MV-4-11 (cell line): ENCODE results near the gene UNC5C.
A peak's percentile ranks its signal among the peaks of the same experiment; 100 is the strongest.

Source experiments
- DNase-seq: peaks from one replicate; lab custom pipeline; 2025; lab: John Stamatoyannopoulos, UW

Gene UNC5C

GRCh38 chr4:95466791-95467190 lies 82.0 kb downstream of the UNC5C start:
- no peak for DNase-seq

DNA sequence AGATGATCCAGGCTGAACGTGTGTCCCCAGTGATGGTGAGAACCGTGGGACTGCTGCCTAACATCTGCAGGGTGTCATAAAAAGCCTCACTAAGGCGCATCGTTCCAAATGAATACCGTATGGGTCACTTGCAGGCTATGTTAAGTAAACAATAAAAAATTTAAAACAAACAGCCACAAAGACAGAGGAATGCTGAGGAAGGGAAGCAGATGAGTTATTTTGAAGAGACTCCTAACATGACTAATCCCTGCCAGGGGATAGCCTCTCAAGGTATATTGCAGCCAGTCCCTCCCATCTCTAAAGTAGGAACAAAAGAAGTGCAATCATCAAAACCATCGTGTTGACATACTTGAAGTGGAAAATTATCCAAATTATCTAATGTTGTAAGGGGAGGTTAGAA lies 83.8 kb downstream of the UNC5C start:
- no peak for DNase-seq

GRCh38 chr4:95462921-95463320 lies 85.9 kb downstream of the UNC5C start:
- DNase-seq: no peak

DNA sequence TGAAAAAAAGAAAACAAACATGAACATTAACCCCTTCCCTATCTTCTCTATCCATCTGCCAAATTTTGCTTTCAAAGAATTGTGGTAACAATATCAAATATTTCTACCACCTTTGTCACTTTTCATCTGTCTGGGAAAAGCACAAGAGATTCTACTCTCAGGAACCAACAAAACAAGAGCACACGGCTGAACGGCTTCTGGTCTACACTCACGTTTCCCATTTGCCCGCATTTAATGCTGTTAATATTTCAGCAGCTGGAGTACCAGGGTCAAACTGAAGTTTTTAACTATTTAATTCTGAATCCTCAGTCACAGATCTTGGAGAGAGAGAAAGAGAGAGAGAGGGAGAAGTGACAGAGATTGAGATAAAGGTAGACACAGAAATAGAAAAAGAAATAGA lies 91.4 kb downstream of the UNC5C start:
- DNase-seq: no peak

DNA sequence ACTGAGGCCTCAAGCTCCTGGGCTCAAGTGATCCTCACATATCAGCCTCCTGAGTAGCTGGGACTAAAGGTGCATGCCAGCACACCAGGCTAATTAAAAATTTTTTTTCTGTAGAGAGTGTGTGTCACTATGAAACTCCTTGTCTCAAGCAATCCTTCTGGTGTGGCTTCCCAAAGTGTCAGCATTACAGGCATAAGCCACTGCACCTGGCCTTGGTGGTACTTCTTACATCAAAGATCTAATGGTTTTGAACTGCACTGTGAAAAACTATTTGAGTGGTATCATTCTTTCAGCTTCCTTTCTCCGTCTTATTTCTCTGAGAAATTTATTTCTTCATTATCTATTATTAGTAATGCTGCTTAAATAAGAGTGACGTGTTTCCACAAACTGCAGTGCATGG lies 98.5 kb downstream of the UNC5C start:
- DNase-seq: no peak

DNA sequence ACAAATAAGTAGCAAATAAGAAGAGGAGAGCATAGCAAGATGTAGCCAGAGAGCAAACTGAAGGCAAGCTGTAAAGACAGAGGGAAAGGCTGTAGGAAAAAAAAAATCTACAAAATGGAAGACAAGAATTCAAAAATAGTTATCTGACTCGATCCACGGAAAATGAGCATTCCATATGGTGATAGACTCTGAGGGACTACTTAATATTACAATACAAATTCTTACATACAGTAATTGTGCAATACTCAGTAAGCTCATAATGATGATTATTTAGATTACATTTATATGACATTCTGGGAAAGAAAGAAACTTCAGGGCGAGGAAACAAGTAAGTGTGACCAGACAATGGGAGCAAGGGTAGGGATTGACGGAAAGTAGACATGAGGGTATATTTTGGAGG lies 102.6 kb downstream of the UNC5C start:
- no peak for DNase-seq

DNA sequence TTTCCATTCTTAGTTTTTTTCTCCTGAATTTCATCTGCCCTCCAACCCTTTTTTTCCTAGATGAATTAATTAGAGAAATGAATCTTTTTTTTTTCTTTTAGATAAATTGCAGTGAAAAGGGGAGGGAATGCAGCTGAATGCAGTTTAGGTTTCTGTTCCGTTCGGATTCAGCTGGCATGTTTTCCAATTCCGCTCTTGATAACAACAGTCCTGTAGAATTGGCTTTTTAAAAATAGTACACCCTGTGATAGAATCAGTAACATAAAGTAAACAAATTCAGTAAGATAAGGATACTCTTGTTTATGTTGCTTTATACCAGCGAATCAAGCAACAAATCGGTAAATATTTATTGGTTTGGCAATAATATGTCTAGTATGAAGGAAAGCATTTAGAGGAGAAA lies 103.5 kb downstream of the UNC5C start:
- DNase-seq: no peak

DNA sequence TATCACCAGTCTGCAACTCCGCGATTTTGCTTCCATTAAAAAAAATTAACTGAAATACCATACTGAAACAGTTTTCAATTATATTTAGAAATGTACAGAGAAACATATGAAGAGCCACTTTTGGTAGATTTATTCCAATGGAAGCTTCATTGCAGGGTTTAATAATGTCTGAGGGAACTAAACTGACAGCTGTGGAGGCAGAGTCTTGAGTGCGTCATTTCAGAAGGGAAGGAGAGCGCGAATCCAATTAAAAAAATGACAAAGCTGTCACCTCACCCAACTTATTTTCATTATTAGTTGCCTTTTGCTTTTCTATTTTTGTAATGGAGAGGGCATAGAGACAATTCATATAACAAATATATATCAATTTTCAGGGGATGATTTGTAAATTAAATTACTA lies 104.0 kb downstream of the UNC5C start:
- no peak for DNase-seq

GRCh38 chr4:95439896-95440295 lies 108.9 kb downstream of the UNC5C start:
- no peak for DNase-seq

GRCh38 chr4:95439071-95439470 lies 109.7 kb downstream of the UNC5C start:
- DNase-seq: no peak

- no peak for DNase-seq
Observed at GRCh38 chr4:95432466-95432865, 116.3 kb downstream of the UNC5C start.

GRCh38 chr4:95431678-95432077 lies 117.1 kb downstream of the UNC5C start:
- no peak for DNase-seq

GRCh38 chr4:95429416-95429815 lies 119.4 kb downstream of the UNC5C start:
- no peak for DNase-seq

DNA sequence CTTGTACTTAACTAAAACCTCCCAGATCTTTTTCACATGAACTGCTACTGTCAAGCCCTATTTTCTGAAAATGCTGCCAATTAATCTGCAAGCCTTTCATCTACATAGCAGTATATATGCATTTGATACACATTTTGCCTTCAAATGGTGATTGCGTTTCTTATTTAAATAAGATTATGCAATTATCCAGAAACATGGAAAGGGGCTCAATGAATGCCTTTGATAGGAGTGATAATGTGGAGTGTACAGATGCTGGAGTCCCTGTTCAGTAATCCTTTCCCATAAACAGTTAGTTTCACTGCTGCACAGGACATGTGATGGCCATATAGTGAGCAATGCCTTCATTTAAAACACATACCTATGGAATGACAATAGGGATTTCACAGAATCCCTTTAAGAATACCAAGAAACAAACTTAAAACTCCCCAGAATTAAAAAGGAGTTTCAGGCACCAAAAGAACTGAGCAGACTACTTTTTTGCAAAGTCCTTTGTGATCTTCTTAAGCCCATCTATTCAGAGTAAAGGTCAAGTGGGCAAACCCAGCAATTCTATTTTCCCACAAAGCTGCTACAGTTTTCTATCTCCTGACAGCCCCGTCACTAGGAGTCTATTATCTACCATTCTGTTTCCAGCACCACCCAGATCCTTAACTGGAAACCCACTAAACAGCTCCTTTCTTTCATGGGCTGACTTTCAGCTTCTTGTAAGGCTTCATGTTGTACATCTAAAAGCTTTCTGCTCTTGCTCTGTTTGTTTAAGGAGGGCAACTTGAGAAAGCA lies 120.3 kb downstream of the UNC5C start:
- no peak for DNase-seq

GRCh38 chr4:95426455-95426854 lies 122.3 kb downstream of the UNC5C start:
- DNase-seq: no peak

DNA sequence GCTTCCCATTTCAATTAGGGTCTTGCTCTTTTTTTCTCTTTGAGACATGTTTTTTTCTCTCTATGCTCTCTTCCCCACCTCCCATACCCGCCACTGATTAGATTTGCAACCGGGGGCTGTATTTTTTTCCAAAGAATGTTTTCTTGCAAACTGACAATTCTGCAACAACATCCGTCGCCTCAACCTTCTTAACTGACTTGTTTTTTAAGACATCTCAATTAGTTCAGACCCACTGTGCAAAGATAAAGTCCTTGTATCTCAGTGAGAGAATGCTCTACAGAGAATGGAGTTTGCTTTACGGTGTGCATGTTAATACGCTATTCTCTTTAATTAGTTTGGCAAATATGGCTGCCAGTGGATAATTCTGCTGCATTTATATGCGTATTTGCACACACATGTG lies 126.3 kb downstream of the UNC5C start:
- no peak for DNase-seq

- peak; percentile 67 for DNase-seq
Observed at GRCh38 chr4:95421869-95422268, 126.9 kb downstream of the UNC5C start.

DNA sequence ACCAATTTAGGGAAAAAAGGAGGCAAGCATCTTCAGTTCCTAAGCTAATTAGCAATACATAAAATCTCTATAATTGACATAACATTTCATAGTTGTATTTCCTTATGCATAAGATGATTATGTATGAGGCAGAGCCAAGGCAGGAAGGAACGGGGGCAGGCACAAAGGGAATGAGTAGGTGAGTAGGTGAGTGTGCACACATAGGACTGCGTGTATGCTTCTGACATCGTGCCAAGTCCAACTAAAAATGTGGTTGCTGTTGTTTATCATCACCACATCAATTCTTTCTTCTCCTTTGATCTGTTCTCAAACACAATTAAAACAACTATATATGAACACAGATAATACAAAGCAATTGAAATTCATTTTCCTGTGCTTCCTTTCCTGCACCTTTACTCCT lies 131.2 kb downstream of the UNC5C start:
- DNase-seq: no peak

GRCh38 chr4:95415346-95415771 lies 133.4 kb downstream of the UNC5C start:
- no peak for DNase-seq

GRCh38 chr4:95411371-95412088 lies 137.2 kb downstream of the UNC5C start:
- DNase-seq: no peak

DNA sequence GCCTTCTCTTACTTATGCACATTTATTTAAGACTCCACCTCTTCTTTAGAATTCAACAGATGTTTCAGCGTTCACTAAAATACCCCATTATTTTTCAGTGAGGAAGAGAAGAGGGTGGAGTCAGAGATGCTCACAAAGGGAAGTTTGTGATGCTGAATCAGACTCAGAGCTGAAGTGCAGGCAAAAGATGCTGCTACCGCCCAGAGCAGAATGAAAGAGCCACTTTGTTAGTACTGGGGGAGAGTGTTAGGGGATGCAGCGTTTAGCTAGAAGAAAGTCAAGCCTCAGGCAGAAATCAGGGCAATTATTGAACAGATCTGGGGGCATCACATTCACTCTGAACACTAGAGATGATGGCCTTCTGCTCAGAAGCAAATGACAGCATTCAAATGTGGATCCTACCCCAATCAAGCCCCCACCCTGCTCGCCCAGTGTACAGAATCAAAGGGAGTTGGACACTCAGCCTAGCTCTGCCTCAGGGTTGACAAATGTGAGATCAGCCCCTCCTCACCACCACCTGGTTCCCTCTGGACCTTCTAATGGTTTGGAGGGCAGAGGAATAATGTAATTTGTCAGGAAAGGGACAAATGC lies 138.3 kb downstream of the UNC5C start:
- DNase-seq: no peak

DNA sequence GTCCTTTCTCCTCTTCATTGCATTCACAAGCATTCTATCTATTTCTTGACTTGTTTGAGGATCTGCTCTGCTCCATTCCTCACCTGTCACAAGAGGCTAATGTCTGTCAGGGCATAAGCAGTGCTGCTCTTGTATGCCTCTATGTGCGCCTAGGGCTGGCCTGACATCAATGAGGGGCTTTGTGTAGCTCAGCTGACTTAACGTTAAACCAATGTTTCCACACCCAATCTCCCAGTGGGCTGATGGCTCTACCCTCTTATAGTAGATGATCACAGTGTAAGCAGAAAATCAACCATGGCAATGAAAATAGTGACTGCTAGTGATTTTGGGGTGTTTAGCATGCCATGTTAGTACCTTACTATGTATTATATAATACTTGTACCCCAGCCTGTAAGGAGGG lies 139.0 kb downstream of the UNC5C start:
- DNase-seq: no peak

DNA sequence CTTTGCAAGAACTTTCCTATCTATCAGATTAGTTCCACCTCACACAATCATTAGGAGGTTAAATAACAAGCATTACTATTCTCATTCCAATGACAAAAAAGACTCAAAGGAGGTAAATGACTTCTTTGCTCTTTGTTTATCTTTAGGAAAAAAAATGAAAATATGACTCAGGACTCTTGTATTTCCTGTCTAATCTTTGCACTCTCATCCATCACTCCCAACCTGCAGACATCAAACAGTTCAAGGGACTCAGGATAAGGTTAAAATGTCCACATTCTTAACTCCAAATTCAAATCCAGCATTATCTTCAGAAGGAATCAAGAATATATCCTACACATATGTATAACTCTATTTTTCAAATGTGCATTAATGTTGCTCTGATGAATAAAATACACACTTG lies 139.6 kb downstream of the UNC5C start:
- no peak for DNase-seq
